HCT116 (cell line): ENCODE results near the gene FNIP2. TPM values are rescaled to one million over a fixed set of nuclear protein-coding genes. Genes with fewer than 3 reads are reported as not detected.

Experiments
- ATAC-seq: fragments of 200-7000 bp; cut with Tn5 transposase; 2 replicates; pipeline ENCODE4 v1.9.1; 2020; ENCODE audit warnings: mild to moderate bottlenecking, moderate library complexity
- BruUV-seq: library from RNA; stranded (reverse); fragments of 400-500 nt; replicated peaks from 2 replicates; lab custom pipeline; 2021; lab: Mats Ljungman, UMichigan
- CTCF ChIA-PET: fragments of 300-600 bp; sonication (Branson Sonifier 250); formaldehyde crosslinking; loops from one replicate; lab custom pipeline; 2021; ENCODE audit warnings: antibody characterized with exemption; lab: Charles Lee
- POLR2A ChIA-PET: fragments of 300-600, 350-600 bp; sonication (Branson Sonifier 250); formaldehyde crosslinking; loops from one replicate; lab custom pipeline; 2021; ENCODE audit warnings: antibody characterized with exemption; lab: Charles Lee
- RAD21 ChIA-PET, 2 experiments: fragments of 300-600 bp; sonication (Branson Sonifier 250); formaldehyde crosslinking; loops; one replicate each; lab custom pipeline; 2023; ENCODE audit warnings: low total read pairs in 2 of 2; ENCODE audit not compliant: uncharacterized antibody in 2 of 2, unreplicated experiment in 2 of 2, low non-redundant PET in 1 of 2; lab: Charles Lee
- DNase-seq: peaks from one replicate; pipeline ENCODE4 v3.0.0-alpha.2; 2010; ENCODE audit warnings: low read depth, low spot score
- H2AFZ ChIP-seq: fragments of 200-600 bp; shearing (Covaris generic), sonication (generic); 2 replicates; pipeline ENCODE4 v1.6.1; 2017; ENCODE audit warnings: low read depth, mixed run types, mixed read lengths, antibody characterized with exemption, low read length; ENCODE audit not compliant: poor library complexity, severe bottlenecking
- H3K27ac ChIP-seq: 2 replicates; pipeline ENCODE4 v1.5.1; 2012; ENCODE audit warnings: low read depth, low read length
- H3K27me3 ChIP-seq: fragments of 200-600 bp; sonication (generic); 2 replicates; pipeline ENCODE4 v1.6.1; 2016; ENCODE audit warnings: mixed run types, low read length, mixed read lengths; ENCODE audit not compliant: insufficient read depth
- H3K36me3 ChIP-seq, 2 experiments: fragments of 200-500 bp in 1 of 2; fragments of 200-600 bp in 1 of 2; sonication (Bioruptor generic) in 1 of 2; sonication (generic) in 1 of 2; 2 replicates each; pipeline versions ENCODE4 v1.5.1 to v1.6.1; 2014 to 2016; ENCODE audit warnings: low read length in 2 of 2, inconsistent platforms in 1 of 2, mixed read lengths in 1 of 2, mixed run types in 1 of 2; ENCODE audit not compliant: insufficient read depth in 2 of 2, control insufficient read depth in 1 of 2
- H3K4me1 ChIP-seq, 2 experiments: fragments of 200-600 bp in 1 of 2; sonication (generic) in 1 of 2; 2 replicates each; pipeline versions ENCODE4 v1.5.1 to v1.6.1; 2012 to 2017; ENCODE audit warnings: low read length in 2 of 2, inconsistent platforms in 1 of 2, mild to moderate bottlenecking in 1 of 2, mixed read lengths in 1 of 2, mixed run types in 1 of 2, moderate library complexity in 1 of 2; ENCODE audit not compliant: insufficient read depth in 2 of 2, control insufficient read depth in 1 of 2
- H3K4me2 ChIP-seq: fragments of 200-600 bp; sonication (generic); 2 replicates; pipeline ENCODE4 v1.6.1; 2017; ENCODE audit warnings: mixed run types, low read length, mixed read lengths
- H3K4me3 ChIP-seq, 2 experiments: fragments of 200-600 bp in 1 of 2; sonication (generic) in 1 of 2; replicated peaks in 1 of 2; 2 replicates each; pipeline ENCODE4 v1.5.1; 2011 to 2016; ENCODE audit warnings: low read length in 2 of 2, control low read depth in 1 of 2, low read depth in 1 of 2, mild to moderate bottlenecking in 1 of 2, mixed read lengths in 1 of 2, mixed run types in 1 of 2
- H3K79me2 ChIP-seq: fragments of 200-600 bp; sonication (generic); 2 replicates; pipeline ENCODE4 v1.6.1; 2017; ENCODE audit warnings: mild to moderate bottlenecking, mixed run types, low read length, moderate library complexity, mixed read lengths; ENCODE audit not compliant: insufficient read depth
- H3K9ac ChIP-seq: fragments of 200-600 bp; sonication (generic); 2 replicates; pipeline ENCODE4 v1.6.1; 2016; ENCODE audit warnings: low read length, mixed read lengths
- H3K9me2 ChIP-seq: fragments of 200-600 bp; sonication (generic), shearing (Covaris generic); 2 replicates; pipeline ENCODE4 v1.6.1; 2017; ENCODE audit warnings: mixed run types, mild to moderate bottlenecking, moderate library complexity; ENCODE audit not compliant: insufficient read depth
- H3K9me3 ChIP-seq, 2 experiments: fragments of 200-500 bp in 1 of 2; fragments of 200-600 bp in 1 of 2; sonication (Bioruptor generic) in 1 of 2; sonication (generic) in 1 of 2; 2 replicates each; pipeline ENCODE4 v1.6.1; 2014 to 2017; ENCODE audit warnings: low read length in 2 of 2, mixed read lengths in 2 of 2, inconsistent platforms in 1 of 2, low read depth in 1 of 2, mild to moderate bottlenecking in 1 of 2, mixed run types in 1 of 2, moderate library complexity in 1 of 2; ENCODE audit not compliant: control insufficient read depth in 1 of 2, insufficient read depth in 1 of 2
- H4K20me1 ChIP-seq: fragments of 200-600 bp; sonication (generic), shearing (Covaris generic); 2 replicates; pipeline ENCODE4 v1.6.1; 2017; ENCODE audit warnings: mixed run types, mild to moderate bottlenecking, moderate library complexity; ENCODE audit not compliant: insufficient read depth
- CBX3 ChIP-seq: IDR thresholded peaks from 2 replicates; pipeline ENCODE4 v1.6.1; 2012; ENCODE audit warnings: low read depth
- CEBPB ChIP-seq: IDR thresholded peaks from 2 replicates; pipeline ENCODE4 v1.6.1; 2012; ENCODE audit warnings: low read depth
- CTCF ChIP-seq, 3 experiments: fragments of 200-600 bp in 1 of 3; sonication (generic) in 1 of 3; IDR thresholded peaks in 2 of 3; conservative IDR thresholded peaks in 1 of 3; 2 replicates each; pipeline ENCODE4 v1.5.1; 2012 to 2017; ENCODE audit warnings: low read depth in 2 of 3, low read length in 2 of 3, antibody characterized with exemption in 1 of 3, borderline replicate concordance in 1 of 3, control low read depth in 1 of 3, mild to moderate bottlenecking in 1 of 3, mixed read lengths in 1 of 3, mixed run types in 1 of 3, moderate library complexity in 1 of 3; ENCODE audit not compliant: insufficient read depth in 1 of 3
- EGR1 ChIP-seq: IDR thresholded peaks from 2 replicates; pipeline ENCODE4 v1.6.1; 2012; ENCODE audit warnings: low read depth
- ELF1 ChIP-seq: IDR thresholded peaks from 2 replicates; pipeline ENCODE4 v1.6.1; 2012; ENCODE audit warnings: low read depth, borderline replicate concordance
- EZH2 ChIP-seq: fragments of 200-600 bp; sonication (generic); IDR thresholded peaks from 2 replicates; pipeline ENCODE4 v1.6.1; 2017; ENCODE audit warnings: antibody characterized with exemption, mixed run types
- EZH2phosphoT487 ChIP-seq: fragments of 200-600 bp; IDR thresholded peaks from 2 replicates; pipeline ENCODE4 v1.6.1; 2018; ENCODE audit warnings: antibody characterized with exemption, borderline replicate concordance
- FOSL1 ChIP-seq: IDR thresholded peaks from 2 replicates; pipeline ENCODE4 v1.6.1; 2012; ENCODE audit warnings: low read depth
- JUND ChIP-seq: IDR thresholded peaks from 2 replicates; pipeline ENCODE4 v1.6.1; 2012
- POLR2A ChIP-seq: IDR thresholded peaks from 2 replicates; pipeline ENCODE4 v1.7.0; 2011; ENCODE audit warnings: borderline replicate concordance; ENCODE audit not compliant: insufficient read depth, insufficient read length; ENCODE audit errors: extremely low read depth
- POLR2AphosphoS5 ChIP-seq: IDR thresholded peaks from 2 replicates; pipeline ENCODE4 v1.6.1; 2011; ENCODE audit warnings: mild to moderate bottlenecking, low read depth, low read length, moderate library complexity
- SIN3A ChIP-seq: IDR thresholded peaks from 2 replicates; pipeline ENCODE4 v1.6.1; 2012; ENCODE audit warnings: low read depth
- SP1 ChIP-seq: IDR thresholded peaks from 2 replicates; pipeline ENCODE4 v1.6.1; 2012; ENCODE audit warnings: low read depth
- SRF ChIP-seq: IDR thresholded peaks from 2 replicates; pipeline ENCODE4 v1.6.1; 2012; ENCODE audit warnings: low read depth
- TCF7L2 ChIP-seq: IDR thresholded peaks from 2 replicates; pipeline ENCODE4 v1.7.0; 2011; ENCODE audit warnings: borderline replicate concordance, inconsistent platforms; ENCODE audit not compliant: insufficient read depth, insufficient read length; ENCODE audit errors: extremely low read depth
- YY1 ChIP-seq: IDR thresholded peaks from 2 replicates; pipeline ENCODE4 v1.6.1; 2011; ENCODE audit warnings: low read length, low read depth, moderate library complexity, mild to moderate bottlenecking; ENCODE audit not compliant: insufficient replicate concordance; ENCODE audit errors: extremely low read depth
- ZNF274 ChIP-seq: fragments of 200-500 bp; sonication (Bioruptor generic); IDR thresholded peaks from 2 replicates; pipeline ENCODE4 v1.6.1; 2014; ENCODE audit warnings: mild to moderate bottlenecking, low read depth, low read length, inconsistent platforms
- intact Hi-C: fragments of 100-400 bp; cut with micrococcal nuclease; formaldehyde crosslinking; loops from 2 replicates; pipeline ENCODE4 v1.10.0; 2022
- total RNA-seq: library from RNA; stranded (reverse); gene quantifications from one replicate; pipeline ENCODE4 v1.2.1, GENCODE V29; 2021; ENCODE audit not compliant: unreplicated experiment
- TF ChIP-seq, protein P1 (sequence below): IDR thresholded peaks from 2 replicates; pipeline ENCODE4 v1.6.1; 2012
- TF ChIP-seq, protein P2 (sequence below): IDR thresholded peaks from 2 replicates; pipeline ENCODE4 v1.6.1; 2012; ENCODE audit warnings: low read depth
- TF ChIP-seq, protein P3 (sequence below): IDR thresholded peaks from 2 replicates; pipeline ENCODE4 v1.6.1; 2011; ENCODE audit warnings: mild to moderate bottlenecking, low read length, moderate library complexity; ENCODE audit not compliant: insufficient replicate concordance; ENCODE audit errors: extremely low read depth

FNIP2 gene
- total RNA-seq, 1 experiment from 2014 or later, result 4.8 TPM

DNA sequence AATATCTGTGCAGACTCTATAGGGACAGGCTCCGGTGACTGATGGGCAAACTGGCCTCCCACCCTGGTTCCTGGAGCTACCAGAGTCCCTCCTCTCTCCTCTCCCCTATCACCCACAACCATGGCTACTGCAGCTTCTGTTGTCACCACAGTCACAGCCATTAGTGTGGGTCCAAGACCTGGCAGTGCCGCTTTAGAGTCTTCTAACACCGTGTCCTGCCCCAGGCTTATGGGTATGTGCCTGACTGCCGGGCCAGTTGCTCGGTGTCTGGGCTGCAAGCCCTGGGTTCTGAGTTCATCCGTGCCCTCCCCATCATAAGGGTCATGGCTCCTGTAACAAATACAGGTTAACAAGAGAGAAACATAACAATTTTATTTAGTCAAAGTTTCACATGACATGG, 85.4 kb downstream of the FNIP2 start:
- no peak overlapping the region for H3K4me2 ChIP-seq
- H3K36me3 ChIP-seq, result no peaks in the 10 kb centered on the region
- no peaks in the 10 kb centered on the region for H3K9me3 ChIP-seq
- no peaks in the 10 kb centered on the region for H3K4me1 ChIP-seq
- no peak overlapping the region for H3K4me3 ChIP-seq
- no peaks in the 10 kb centered on the region for H4K20me1 ChIP-seq
- no peaks in the 10 kb centered on the region for H3K9me2 ChIP-seq
- no peaks in the 10 kb centered on the region for H3K79me2 ChIP-seq
- no peak for DNase-seq
- CTCF ChIA-PET, result no interaction called here
- POLR2A ChIA-PET, result no interaction called here
- BruUV-seq, result no TSS peak
- RAD21 ChIA-PET, result no interaction called here
- no peak for ATAC-seq
- no peak overlapping the region for H2AFZ ChIP-seq
- intact Hi-C loops, result loop anchor here (5.0 kb wide), 2 partner anchors 458 to 597 kb away; no protein-coding TSS in a partner anchor
- H3K27me3 ChIP-seq, result no peaks in the 10 kb centered on the region
- no peak overlapping the region for H3K9ac ChIP-seq
- no peak overlapping the region for H3K27ac ChIP-seq
- TF ChIP-seq EGR1, result no peak
- no peak for TF ChIP-seq SIN3A
- TF ChIP-seq, protein P1, sequence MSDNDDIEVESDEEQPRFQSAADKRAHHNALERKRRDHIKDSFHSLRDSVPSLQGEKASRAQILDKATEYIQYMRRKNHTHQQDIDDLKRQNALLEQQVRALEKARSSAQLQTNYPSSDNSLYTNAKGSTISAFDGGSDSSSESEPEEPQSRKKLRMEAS, result no peak
- TF ChIP-seq, protein P2, sequence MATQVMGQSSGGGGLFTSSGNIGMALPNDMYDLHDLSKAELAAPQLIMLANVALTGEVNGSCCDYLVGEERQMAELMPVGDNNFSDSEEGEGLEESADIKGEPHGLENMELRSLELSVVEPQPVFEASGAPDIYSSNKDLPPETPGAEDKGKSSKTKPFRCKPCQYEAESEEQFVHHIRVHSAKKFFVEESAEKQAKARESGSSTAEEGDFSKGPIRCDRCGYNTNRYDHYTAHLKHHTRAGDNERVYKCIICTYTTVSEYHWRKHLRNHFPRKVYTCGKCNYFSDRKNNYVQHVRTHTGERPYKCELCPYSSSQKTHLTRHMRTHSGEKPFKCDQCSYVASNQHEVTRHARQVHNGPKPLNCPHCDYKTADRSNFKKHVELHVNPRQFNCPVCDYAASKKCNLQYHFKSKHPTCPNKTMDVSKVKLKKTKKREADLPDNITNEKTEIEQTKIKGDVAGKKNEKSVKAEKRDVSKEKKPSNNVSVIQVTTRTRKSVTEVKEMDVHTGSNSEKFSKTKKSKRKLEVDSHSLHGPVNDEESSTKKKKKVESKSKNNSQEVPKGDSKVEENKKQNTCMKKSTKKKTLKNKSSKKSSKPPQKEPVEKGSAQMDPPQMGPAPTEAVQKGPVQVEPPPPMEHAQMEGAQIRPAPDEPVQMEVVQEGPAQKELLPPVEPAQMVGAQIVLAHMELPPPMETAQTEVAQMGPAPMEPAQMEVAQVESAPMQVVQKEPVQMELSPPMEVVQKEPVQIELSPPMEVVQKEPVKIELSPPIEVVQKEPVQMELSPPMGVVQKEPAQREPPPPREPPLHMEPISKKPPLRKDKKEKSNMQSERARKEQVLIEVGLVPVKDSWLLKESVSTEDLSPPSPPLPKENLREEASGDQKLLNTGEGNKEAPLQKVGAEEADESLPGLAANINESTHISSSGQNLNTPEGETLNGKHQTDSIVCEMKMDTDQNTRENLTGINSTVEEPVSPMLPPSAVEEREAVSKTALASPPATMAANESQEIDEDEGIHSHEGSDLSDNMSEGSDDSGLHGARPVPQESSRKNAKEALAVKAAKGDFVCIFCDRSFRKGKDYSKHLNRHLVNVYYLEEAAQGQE, result no peak
- TF ChIP-seq EZH2, result no peak
- no peak for TF ChIP-seq CEBPB
- TF ChIP-seq EZH2phosphoT487, result no peak
- no peak for TF ChIP-seq CBX3
- TF ChIP-seq POLR2AphosphoS5, result no peak
- no peak for TF ChIP-seq YY1
- TF ChIP-seq POLR2A, result no peak
- no peak for TF ChIP-seq CTCF (IDR thresholded peaks at IDR 0.05 in 2 of 3, conservative IDR thresholded peaks at IDR 0.05 in 1 of 3; ENCODE audit: borderline replicate concordance in 1 of 3, insufficient read depth in 1 of 3, low read depth in 2 of 3, low read length in 2 of 3)
- no peak for TF ChIP-seq ZNF274
- no peak for TF ChIP-seq TCF7L2
- TF ChIP-seq SP1, result no peak
- TF ChIP-seq FOSL1, result no peak
- TF ChIP-seq, protein P3, sequence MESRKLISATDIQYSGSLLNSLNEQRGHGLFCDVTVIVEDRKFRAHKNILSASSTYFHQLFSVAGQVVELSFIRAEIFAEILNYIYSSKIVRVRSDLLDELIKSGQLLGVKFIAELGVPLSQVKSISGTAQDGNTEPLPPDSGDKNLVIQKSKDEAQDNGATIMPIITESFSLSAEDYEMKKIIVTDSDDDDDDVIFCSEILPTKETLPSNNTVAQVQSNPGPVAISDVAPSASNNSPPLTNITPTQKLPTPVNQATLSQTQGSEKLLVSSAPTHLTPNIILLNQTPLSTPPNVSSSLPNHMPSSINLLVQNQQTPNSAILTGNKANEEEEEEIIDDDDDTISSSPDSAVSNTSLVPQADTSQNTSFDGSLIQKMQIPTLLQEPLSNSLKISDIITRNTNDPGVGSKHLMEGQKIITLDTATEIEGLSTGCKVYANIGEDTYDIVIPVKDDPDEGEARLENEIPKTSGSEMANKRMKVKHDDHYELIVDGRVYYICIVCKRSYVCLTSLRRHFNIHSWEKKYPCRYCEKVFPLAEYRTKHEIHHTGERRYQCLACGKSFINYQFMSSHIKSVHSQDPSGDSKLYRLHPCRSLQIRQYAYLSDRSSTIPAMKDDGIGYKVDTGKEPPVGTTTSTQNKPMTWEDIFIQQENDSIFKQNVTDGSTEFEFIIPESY, result no peak
- TF ChIP-seq ELF1, result no peak
- TF ChIP-seq SRF, result no peak
- TF ChIP-seq JUND, result no peak
